GM06990 (cell line): ENCODE measurements around the gene ARAF.

ENCODE experiments used
- DNase-seq: peaks from one replicate; pipeline ENCODE4 v3.0.0-alpha.2; 2011; ENCODE audit not compliant: insufficient read length; ENCODE audit errors: extremely low read depth
- H3K27me3 ChIP-seq: replicated peaks from 2 replicates; pipeline ENCODE4 v1.6.0; 2011; ENCODE audit warnings: low read length; ENCODE audit not compliant: control insufficient read depth, insufficient read depth
- H3K36me3 ChIP-seq: 2 replicates; pipeline ENCODE4 v1.5.1; 2011; ENCODE audit warnings: low read length; ENCODE audit not compliant: control insufficient read depth, insufficient read depth
- H3K4me3 ChIP-seq: replicated peaks from 2 replicates; pipeline ENCODE4 v1.5.1; 2011; ENCODE audit warnings: low read depth, mild to moderate bottlenecking, control low read depth, low read length
- CTCF ChIP-seq: IDR thresholded peaks from 2 replicates; pipeline ENCODE4 v1.5.1; 2011; ENCODE audit warnings: low read length, control low read depth, mild to moderate bottlenecking, inconsistent platforms; ENCODE audit not compliant: insufficient read depth, poor library complexity, severe bottlenecking

ARAF gene

GRCh38 chrX:47611926-47612325 lies 50.9 kb downstream of the ARAF start:
- H3K36me3 ChIP-seq: no peaks in the 10 kb centered on the region
- DNase-seq: no peak
- no peaks in the 10 kb centered on the region for H3K27me3 ChIP-seq
- no peak for TF ChIP-seq CTCF
- no peak overlapping the region for H3K4me3 ChIP-seq

GRCh38 chrX:47612418-47612817 lies 51.4 kb downstream of the ARAF start:
- TF ChIP-seq CTCF: no peak
- no peaks in the 10 kb centered on the region for H3K27me3 ChIP-seq
- no peaks in the 10 kb centered on the region for H3K36me3 ChIP-seq
- H3K4me3 ChIP-seq: no peak overlapping the region
- DNase-seq: no peak

GRCh38 chrX:47613082-47613481 lies 52.1 kb downstream of the ARAF start:
- no peak for DNase-seq

GRCh38 chrX:47614618-47615017 lies 53.6 kb downstream of the ARAF start:
- no peak overlapping the region for H3K4me3 ChIP-seq
- DNase-seq: no peak
- TF ChIP-seq CTCF: no peak
- H3K36me3 ChIP-seq: no peaks in the 10 kb centered on the region
- no peaks in the 10 kb centered on the region for H3K27me3 ChIP-seq

More at GRCh38 chrX:47613082-47613481, 52.1 kb downstream of the ARAF start:
- Histone ChIP-seq H3K27me3 (no peaks in the 10 kb centered on the region), H3K4me3 (no peak overlapping the region), H3K36me3 (no peaks in the 10 kb centered on the region)
- no peak for TF ChIP-seq CTCF

GRCh38 chrX:47618923-47619485 lies 58.0 kb downstream of the ARAF start:
- DNase-seq: no peak
- no peaks in the 10 kb centered on the region for H3K36me3 ChIP-seq
- H3K4me3 ChIP-seq: peak overlapping the region; percentile 56
- TF ChIP-seq CTCF: no peak
- H3K27me3 ChIP-seq: no peaks in the 10 kb centered on the region
